ENCODE measurements around the gene PALB2. TPM values are rescaled to one million over a fixed set of nuclear protein-coding genes. Genes with fewer than 3 reads are reported as not detected.
A peak's percentile ranks its signal among the peaks of the same experiment; 100 is the strongest.

PALB2 gene
- total and polyA plus RNA-seq, 2 of the 13 experiments (the other 11 are each of a cell fraction or from before 2014, with no cell fraction given), result 12.1 to 40.9 TPM

DNA sequence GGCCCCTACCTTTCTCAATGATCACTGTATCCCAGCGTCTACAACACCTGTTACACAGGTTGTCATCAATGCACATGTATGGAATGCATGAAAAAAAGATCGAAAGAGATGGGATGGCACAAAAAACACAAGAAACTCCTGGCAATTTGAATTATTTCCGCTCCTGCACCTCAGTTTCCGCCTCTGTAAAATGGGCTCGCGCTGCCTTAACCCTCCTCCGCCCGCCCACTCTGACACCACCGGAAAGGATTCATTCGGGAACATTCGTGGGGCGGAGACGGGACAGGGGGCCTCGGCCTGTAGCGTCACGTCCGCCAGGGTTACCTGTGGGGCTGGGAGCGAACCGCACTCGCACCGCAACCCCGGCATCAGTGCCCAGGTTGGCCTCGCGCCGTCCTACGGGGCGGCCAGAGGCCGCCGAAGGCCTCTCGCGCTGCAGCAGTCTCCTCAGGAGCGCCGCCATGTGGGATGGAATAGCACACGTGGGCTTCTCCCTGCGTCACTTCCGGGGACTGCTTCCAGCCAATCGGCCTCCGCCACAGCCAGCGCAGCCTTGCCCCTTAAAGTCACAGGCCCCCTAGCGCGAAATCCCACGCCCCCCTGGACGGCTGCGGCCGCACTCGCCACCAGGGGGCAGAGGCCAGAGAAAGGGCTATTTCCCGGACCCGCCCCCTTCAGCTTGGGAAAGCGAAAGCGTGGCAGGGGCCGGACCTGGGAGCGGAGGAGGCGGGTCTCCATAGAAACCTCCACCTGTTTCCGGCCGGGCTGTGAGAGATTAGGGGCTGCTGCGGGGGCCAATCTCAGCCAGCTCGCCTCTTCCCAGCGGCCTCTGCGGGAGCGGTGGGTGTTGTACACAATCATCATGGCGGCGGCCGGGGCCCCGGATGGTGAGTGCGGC is 84.0 kb downstream of the PALB2 start, which contains the start of the genes EARS2 and UBFD1 (continued):
- TF ChIP-seq POLR2AphosphoS5 (IDR thresholded peaks at IDR 0.05; ENCODE audit: low read depth, low read length) (peak; percentile 72), ZNF292 (CRISPR knock-in tag; IDR thresholded peaks at IDR 0.05; ENCODE audit: borderline replicate concordance, low read depth) (peak; percentile 54), ATM (IDR thresholded peaks at IDR 0.05; ENCODE audit: borderline replicate concordance) (no peak), NKX3-1 (CRISPR knock-in tag; IDR thresholded peaks at IDR 0.05) (peak; percentile 96), SNAPC2 (CRISPR knock-in tag; IDR thresholded peaks at IDR 0.05) (peak; percentile 87; the same call in 1 of the 2 replicates), ZNF605 (CRISPR knock-in tag; IDR thresholded peaks at IDR 0.05) (peak; percentile 99), SIN3A (IDR thresholded peaks at IDR 0.05; ENCODE audit: borderline replicate concordance, low read depth, low read length) (peak; percentile 98; the same call in 1 of the 2 replicates), PHF20 (CRISPR knock-in tag; IDR thresholded peaks at IDR 0.05) (peak; percentile 92), TP53 (CRISPR knock-in tag; conservative IDR thresholded peaks at IDR 0.05) (peak; percentile 95), ZNF282 (IDR thresholded peaks at IDR 0.05; ENCODE audit: partially characterized antibody) (no peak), ZNF816 (CRISPR knock-in tag; IDR thresholded peaks at IDR 0.05; ENCODE audit: borderline replicate concordance) (no peak), SALL2 (CRISPR knock-in tag; IDR thresholded peaks at IDR 0.05) (peak; percentile 97; the same call in 1 of the 2 replicates), ZNF790 (CRISPR knock-in tag; IDR thresholded peaks at IDR 0.05; ENCODE audit: borderline replicate concordance) (peak; percentile 73; the same call in 1 of the 2 replicates), ZNF546 (CRISPR knock-in tag; conservative IDR thresholded peaks at IDR 0.05) (peak; percentile 82), RFXANK (CRISPR knock-in tag; IDR thresholded peaks at IDR 0.05) (peak; percentile 89; the same call in 1 of the 2 replicates), CEBPG (CRISPR knock-in tag; IDR thresholded peaks at IDR 0.05) (peak; percentile 65), ZNF878 (CRISPR knock-in tag; IDR thresholded peaks at IDR 0.05) (peak; percentile 67; the same call in 1 of the 2 replicates)
- TF ChIP-seq, protein P1, sequence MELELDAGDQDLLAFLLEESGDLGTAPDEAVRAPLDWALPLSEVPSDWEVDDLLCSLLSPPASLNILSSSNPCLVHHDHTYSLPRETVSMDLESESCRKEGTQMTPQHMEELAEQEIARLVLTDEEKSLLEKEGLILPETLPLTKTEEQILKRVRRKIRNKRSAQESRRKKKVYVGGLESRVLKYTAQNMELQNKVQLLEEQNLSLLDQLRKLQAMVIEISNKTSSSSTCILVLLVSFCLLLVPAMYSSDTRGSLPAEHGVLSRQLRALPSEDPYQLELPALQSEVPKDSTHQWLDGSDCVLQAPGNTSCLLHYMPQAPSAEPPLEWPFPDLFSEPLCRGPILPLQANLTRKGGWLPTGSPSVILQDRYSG (CRISPR knock-in tag; IDR thresholded peaks at IDR 0.05), result no peak; the same call in none of the 2 replicates
- TF ChIP-seq, protein P2, sequence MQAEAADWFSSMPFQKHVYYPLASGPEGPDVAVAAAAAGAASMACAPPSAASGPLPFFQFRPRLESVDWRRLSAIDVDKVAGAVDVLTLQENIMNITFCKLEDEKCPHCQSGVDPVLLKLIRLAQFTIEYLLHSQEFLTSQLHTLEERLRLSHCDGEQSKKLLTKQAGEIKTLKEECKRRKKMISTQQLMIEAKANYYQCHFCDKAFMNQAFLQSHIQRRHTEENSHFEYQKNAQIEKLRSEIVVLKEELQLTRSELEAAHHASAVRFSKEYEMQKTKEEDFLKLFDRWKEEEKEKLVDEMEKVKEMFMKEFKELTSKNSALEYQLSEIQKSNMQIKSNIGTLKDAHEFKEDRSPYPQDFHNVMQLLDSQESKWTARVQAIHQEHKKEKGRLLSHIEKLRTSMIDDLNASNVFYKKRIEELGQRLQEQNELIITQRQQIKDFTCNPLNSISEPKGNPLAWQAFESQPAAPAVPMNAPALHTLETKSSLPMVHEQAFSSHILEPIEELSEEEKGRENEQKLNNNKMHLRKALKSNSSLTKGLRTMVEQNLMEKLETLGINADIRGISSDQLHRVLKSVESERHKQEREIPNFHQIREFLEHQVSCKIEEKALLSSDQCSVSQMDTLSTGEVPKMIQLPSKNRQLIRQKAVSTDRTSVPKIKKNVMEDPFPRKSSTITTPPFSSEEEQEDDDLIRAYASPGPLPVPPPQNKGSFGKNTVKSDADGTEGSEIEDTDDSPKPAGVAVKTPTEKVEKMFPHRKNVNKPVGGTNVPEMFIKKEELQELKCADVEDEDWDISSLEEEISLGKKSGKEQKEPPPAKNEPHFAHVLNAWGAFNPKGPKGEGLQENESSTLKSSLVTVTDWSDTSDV (CRISPR knock-in tag; IDR thresholded peaks at IDR 0.05), result peak; percentile 62
- TF ChIP-seq, protein P3, sequence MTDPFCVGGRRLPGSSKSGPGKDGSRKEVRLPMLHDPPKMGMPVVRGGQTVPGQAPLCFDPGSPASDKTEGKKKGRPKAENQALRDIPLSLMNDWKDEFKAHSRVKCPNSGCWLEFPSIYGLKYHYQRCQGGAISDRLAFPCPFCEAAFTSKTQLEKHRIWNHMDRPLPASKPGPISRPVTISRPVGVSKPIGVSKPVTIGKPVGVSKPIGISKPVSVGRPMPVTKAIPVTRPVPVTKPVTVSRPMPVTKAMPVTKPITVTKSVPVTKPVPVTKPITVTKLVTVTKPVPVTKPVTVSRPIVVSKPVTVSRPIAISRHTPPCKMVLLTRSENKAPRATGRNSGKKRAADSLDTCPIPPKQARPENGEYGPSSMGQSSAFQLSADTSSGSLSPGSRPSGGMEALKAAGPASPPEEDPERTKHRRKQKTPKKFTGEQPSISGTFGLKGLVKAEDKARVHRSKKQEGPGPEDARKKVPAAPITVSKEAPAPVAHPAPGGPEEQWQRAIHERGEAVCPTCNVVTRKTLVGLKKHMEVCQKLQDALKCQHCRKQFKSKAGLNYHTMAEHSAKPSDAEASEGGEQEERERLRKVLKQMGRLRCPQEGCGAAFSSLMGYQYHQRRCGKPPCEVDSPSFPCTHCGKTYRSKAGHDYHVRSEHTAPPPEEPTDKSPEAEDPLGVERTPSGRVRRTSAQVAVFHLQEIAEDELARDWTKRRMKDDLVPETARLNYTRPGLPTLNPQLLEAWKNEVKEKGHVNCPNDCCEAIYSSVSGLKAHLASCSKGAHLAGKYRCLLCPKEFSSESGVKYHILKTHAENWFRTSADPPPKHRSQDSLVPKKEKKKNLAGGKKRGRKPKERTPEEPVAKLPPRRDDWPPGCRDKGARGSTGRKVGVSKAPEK (CRISPR knock-in tag; IDR thresholded peaks at IDR 0.05; ENCODE audit: borderline replicate concordance), result no peak
- TF ChIP-seq, protein P4, sequence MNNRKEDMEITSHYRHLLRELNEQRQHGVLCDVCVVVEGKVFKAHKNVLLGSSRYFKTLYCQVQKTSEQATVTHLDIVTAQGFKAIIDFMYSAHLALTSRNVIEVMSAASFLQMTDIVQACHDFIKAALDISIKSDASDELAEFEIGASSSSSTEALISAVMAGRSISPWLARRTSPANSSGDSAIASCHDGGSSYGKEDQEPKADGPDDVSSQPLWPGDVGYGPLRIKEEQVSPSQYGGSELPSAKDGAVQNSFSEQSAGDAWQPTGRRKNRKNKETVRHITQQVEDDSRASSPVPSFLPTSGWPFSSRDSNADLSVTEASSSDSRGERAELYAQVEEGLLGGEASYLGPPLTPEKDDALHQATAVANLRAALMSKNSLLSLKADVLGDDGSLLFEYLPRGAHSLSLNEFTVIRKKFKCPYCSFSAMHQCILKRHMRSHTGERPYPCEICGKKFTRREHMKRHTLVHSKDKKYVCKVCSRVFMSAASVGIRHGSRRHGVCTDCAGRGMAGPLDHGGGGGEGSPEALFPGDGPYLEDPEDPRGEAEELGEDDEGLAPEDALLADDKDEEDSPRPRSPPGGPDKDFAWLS (CRISPR knock-in tag; IDR thresholded peaks at IDR 0.05; ENCODE audit: borderline replicate concordance), result peak; percentile 93; the same call in 1 of the 2 replicates

Measured in HepG2 (cell line).